Stimulated activated CD8-positive, alpha-beta memory T cell treated with anti-CD3 and anti-CD28 coated beads, Interleukin-15, amount 100 ng/mL, for 1 hour (primary cell): ENCODE results near the gene PAM.

Experiments
- DNase-seq: peaks from one replicate; pipeline ENCODE4 v3.0.0-alpha.2; 2020; ENCODE audit warnings: low read depth

Gene PAM

GRCh38 chr5:102754767-102755431, at the start of gene PAM:
PAM (plus strand) TSS chr5:102755305; CDS start chr5:102866196, 110,891 bp downstream.
- DNase-seq = no peak

DNA sequence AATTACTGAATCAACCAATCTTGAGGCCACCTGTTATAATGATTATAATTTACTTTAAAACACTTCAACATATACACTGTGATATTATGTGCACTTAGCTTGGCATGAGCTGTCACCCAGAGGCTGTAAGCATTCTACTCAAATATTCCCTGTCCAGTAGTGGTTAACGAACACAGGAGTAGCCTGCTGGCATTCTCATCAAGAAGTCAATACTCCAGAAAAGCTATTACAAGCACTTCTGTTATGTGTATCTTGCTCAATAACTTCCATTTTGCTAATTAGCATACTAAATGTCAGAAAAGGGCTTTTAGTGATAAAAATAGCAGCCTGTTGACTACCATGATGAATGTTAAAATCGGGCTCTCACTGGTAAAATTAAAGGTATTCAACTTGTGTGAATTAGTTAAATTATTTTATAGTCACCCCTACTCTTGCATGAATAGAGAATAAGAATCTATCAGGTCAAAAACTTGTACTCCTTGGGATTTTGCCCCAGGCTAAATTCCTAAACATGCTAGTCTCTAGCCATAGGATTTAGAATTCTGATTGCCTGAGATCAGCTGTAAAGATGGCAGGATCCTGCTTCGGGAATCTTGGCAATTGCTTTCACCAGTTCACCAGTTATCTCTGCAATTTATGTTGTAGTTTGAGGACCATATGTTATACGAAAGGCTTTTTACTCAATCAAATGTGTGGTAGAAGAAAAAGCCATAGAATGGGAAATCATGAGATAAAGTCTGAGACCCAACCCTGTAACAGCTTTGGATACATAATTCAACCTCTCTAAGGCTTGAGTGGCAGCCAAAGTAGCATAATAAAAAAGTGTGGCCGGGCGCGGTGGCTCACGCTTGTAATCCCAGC, 43.4 kb upstream of the PAM start:
- DNase-seq = no peak

DNA sequence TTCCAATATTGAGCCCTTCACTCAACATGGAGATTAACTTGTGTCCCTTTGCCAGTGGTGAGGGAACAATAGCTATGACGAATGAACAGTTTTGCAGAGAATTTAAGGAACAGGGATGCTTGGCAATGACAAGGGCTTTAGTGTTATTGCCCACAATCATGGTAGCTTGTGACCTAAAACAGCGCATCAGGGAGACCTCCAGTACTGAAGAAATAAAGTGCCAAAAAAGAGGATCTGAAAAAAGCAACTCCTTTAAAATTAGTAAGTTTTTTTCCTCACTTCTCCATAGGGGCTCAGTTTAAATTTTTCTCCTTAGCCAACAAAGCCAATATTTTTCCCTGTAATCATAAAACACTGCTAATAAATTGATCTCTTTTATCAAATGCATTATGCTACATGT, 41.8 kb upstream of the PAM start:
- DNase-seq = no peak

GRCh38 chr5:102713682-102714231, 41.3 kb upstream of the PAM start:
- DNase-seq = no peak

GRCh38 chr5:102715082-102715807, 39.9 kb upstream of the PAM start:
- no peak for DNase-seq

- no peak for DNase-seq
Observed at GRCh38 chr5:102716017-102716416, 39.1 kb upstream of the PAM start.

GRCh38 chr5:102718819-102719218, 36.3 kb upstream of the PAM start:
- DNase-seq = no peak

- DNase-seq = no peak
Observed at GRCh38 chr5:102719886-102720285, 35.2 kb upstream of the PAM start.

GRCh38 chr5:102720969-102721368, 34.1 kb upstream of the PAM start:
- DNase-seq = no peak

DNA sequence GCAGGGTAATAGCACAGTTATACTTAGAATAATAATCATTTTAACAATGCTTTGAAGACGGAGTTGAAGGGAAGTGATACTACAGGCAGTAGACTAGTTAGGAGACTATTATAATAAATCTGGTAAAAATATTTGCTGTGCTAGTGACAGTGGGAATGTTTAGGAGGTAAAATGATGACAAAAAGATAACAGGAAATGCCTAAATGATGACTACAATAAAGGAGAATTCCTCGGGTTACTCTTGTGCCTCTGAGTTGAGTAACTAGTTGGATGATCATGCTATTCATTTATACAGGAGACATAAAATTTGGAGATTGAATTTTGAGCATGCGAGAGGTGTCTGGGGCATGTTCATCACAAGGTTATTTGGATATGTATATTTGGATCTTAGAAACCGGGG, 32.2 kb upstream of the PAM start:
- DNase-seq = no peak

GRCh38 chr5:102731693-102732092, 23.4 kb upstream of the PAM start:
- no peak for DNase-seq

DNA sequence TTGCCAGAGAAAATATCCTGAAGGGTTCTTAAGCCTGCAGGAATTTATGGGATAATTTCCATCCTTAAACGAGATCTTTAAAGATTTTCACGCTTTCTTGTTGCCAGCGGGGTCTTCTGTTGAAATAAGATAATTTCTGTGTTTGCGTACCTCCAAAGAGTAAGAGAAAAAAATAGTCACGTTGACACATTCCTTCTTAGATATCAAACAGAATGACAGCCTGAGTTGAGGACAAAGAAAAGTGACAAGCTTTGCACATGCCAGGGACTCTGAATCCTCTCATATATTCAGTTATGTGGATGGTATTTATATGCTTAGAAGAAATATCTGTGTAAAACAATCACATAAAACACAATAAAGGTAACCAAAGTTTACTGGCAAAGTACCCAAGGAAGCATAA, 21.6 kb upstream of the PAM start:
- DNase-seq = no peak

DNA sequence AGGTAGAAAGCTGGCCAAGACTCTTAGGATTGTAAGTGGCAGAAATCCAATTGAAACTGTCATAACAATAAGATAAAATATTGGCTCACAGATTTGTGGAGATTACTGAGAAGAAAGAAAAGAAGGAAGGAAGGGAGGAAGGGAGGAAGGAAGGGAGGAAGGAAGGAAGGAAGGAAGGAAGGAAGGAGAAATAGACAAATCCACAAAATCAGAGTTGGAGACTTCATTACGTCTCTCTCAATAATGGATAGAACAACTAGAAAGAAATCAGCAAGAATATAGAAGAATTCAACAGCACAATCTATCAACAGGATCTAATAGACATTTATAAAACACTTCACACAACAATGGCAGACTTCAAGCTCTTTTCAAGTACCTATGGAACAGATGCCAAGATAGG, 17.9 kb upstream of the PAM start:
- no peak for DNase-seq

DNA sequence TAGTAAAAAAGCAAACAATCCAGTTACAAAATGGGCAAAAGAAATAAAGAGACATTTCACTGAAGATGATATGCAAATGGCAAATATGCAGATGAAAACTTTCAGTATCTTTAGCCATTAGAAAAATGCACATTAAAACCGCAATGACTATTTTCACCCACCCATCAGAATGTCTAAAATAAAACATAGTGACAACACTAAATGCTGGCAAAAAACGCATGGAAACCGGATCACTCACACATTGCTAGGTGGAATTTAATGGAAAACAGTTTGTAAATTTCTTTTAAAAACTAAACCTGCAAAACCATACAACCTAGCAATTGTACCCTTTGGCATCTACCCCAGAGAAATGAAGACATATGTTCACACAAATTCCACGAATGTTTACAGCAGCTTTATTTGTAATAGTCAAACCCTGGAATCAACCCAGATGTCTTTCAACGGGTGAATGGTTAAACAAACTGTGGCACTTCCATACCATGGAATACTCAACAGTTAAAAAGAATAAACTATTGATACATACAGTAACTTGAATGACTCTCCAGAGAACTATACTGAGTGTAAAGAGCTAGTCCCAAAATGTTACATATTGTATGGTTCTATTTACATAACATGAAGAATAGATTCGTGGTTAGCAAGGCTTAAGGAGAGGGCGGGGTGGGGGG, 17.2 kb upstream of the PAM start:
- DNase-seq = no peak

- no peak for DNase-seq
Observed at GRCh38 chr5:102740515-102740914, 14.6 kb upstream of the PAM start.

- no peak for DNase-seq
Observed at GRCh38 chr5:102742215-102742614, 12.9 kb upstream of the PAM start.

- DNase-seq = no peak
Observed at GRCh38 chr5:102743900-102744299, 11.2 kb upstream of the PAM start.

GRCh38 chr5:102747386-102748166, 7.5 kb upstream of the PAM start:
- no peak for DNase-seq

- DNase-seq = no peak
Observed at GRCh38 chr5:102749416-102750030, 5.6 kb upstream of the PAM start.

- no peak for DNase-seq
Observed at GRCh38 chr5:102750151-102750834, 4.8 kb upstream of the PAM start.
